GM21515 (cell line): Measurements from ENCODE around the gene HDHD2.
"Not testable (repeated sequence)": the region's sequence is repeated elsewhere in the genome, so short reads cannot be mapped to it uniquely, and the experiment has no call there.

ENCODE experiments used
- ATAC-seq: cut with Tn5 transposase; IDR thresholded peaks from one replicate; pipeline ENCODE4 v1.9.1; 2021; ENCODE audit not compliant: unreplicated experiment

The HDHD2 gene, protein sequence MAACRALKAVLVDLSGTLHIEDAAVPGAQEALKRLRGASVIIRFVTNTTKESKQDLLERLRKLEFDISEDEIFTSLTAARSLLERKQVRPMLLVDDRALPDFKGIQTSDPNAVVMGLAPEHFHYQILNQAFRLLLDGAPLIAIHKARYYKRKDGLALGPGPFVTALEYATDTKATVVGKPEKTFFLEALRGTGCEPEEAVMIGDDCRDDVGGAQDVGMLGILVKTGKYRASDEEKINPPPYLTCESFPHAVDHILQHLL

DNA sequence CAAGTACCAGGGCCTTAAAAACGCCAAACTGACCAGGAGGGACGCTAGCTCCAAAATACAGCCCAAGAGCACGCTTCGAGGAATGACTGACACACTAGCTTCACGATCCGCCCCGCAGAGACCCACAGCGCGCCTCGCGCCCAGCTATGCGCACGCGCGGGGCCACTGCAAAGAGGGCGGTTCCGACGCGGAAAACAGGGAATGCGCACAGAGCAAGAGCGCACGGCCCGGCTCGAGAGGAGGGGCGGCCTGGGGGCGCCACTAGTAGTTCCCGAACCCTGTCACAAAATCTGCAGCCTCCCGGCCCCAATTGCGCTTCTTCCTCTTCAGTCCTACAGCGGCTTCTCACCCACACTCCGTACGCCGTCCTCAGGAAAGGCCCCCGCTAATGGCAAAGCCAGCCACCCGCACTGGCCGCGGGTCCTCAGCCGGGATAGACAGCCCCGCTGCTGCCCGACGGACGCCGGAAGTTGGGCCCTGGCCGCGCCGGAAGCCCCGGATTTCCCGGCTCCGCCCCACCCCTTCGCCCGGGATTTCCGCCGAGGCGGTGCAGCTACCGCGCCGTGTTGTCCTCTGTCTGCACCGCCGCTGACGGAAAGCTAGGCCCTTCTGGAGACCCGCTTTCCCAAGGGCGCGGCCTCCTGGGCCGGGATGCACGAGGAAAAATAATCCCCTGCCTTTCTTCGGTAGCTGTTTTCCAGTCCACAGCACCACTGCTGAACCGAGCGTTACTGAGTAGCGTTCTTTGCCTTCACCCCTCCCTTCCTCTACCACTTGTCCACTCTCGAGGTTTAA is at the start of gene HDHD2:
Gene HDHD2 (minus strand): TSS at position 472 of the 795 bp plus-strand sequence. CDS start 14,061 bp downstream, outside the sequence.
- ATAC-seq, result peak; percentile 91

DNA sequence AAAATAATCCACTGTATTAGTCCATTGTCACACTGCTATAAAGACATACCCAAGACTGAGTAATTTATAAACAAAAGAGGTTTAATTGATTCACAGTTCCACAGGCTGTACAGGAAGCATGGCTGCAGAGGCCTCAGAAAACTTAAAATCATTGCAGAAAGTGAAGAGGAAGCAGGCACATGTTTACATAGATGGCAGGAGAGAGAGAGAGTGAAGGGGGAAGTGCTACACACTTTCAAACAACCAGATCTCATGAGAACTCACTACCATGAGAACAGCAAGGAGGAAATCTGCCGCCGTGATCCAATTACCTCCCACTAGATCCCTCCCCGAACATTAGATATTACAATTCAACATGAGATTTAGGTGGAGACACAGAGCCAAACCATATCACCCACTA is 45.7 kb upstream of the HDHD2 start:
- ATAC-seq, result not testable (repeated sequence)

DNA sequence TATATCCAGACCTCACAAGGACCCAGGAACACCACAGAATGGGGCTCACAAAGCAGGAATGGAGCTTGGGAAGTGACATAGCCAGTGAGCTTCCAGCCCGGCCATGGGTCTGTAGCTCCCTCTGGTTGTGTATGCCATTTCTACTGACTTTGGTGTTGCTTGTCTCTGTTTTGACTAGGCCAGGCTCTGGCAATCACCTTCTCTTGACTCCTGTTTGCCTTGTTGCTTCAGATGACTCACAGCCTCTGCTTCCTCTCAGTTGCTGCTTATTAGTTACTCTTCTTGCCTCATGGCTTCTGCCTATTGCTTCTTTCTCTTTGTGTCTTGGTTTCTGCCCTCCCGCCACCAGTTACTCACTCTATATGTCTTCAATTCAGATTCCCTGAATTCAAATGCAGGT is 41.7 kb upstream of the HDHD2 start:
- no peak for ATAC-seq

DNA sequence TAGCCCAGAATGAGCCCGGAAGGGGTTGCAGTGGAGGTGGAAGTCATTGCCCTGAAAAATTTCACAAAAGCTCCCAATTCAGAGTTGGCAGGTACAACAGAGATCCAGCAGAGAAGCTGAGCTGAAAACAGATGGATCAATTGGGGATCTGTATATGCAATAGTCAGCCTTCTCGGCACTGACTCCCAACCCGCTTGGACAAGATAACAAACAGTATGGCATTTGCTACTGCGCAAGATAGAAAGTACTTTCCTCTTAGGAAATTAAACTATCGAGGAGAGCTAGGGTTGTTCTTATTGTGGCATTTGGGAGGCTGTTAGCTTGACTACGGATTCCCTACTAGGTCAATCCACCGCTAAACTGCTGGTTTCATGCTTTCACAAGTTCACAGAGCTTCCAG is 37.4 kb upstream of the HDHD2 start:
- ATAC-seq, result no peak

DNA sequence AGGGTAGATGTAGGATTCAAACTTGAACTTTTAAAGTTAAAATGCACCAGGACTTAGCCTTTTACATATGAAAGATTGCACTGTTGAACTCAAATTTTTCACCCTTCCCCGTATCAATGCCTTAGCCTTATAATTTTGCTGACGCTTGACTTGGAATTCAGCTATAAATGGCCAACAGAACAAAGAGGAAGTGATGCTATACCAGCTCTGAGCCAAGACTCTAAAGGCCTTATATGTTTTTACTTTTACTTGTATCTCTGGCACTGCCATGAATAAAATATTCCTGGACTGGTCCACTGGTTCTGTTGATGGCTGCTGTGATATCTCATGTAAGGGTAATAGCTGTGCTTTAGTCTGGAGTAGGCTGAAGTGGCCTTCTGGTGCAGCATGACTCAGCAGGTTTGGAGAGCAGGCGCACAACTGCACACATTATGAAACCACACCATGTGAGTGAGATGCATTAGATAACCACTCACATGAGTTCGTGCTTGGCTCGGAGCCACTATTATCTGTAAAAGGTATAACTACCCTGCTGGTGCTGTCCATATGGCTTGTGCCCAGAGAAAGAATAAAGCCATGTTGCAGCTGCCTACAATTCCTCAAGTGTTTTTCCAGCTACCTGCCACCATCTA is 34.2 kb upstream of the HDHD2 start:
- ATAC-seq, result no peak

DNA sequence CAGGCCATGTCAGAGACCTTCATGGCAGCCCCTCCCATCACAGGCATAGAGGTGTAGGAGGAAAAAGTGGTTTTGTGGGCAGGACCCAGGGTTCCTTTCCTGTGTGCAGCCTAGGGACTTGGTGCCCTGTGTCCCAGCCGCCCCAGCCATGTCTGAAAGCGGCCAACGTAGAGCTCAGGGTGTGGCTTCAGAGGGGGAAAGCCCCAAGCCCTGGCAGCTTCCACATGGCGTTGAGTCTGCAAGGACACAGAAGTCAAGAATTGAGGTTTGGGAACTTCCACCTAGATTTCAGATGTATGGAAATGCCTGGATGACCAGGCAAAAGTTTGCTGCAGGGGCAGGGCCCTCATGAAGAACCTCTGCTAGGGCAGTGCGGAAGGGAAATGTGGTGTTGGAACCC is 31.9 kb upstream of the HDHD2 start:
- ATAC-seq, result not testable (repeated sequence)

DNA sequence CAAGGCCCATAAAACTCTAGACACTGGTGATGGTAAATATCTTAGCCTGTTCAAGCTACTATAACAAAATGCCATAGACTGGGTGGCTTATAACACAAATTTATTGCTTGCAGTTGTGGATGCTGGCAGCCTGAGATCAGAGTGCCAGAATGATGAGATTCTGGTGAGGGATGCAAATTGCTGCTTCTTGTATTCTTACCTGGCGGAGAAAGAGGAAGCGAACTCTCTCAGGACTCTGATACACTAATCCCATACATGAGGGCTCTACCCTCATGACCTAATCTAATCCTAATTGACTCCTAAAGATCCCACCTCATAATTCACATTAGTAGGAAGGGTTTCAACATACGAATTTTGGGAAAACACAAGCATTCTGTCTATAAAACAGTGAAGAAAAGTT is 30.5 kb upstream of the HDHD2 start:
- ATAC-seq, result no peak

DNA sequence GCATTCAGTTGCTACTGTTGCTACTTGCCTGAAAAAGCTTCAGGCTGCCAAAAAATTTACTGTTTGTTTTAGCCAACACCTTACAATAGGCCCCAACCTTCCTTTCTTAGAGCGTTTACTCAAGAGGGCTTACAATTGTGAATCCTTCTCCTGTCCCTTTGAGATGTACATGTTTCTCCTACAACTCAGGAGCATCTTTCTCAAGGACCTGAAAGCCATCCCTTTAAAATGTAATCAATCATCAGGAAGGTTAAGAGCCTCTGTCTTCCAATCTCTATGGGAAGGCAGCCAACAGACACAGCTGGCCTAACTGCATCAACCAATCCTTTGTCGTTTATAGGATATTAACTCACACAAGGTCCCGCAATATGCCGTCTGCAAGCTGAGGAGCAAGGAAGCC is 29.2 kb upstream of the HDHD2 start:
- ATAC-seq, result no peak

DNA sequence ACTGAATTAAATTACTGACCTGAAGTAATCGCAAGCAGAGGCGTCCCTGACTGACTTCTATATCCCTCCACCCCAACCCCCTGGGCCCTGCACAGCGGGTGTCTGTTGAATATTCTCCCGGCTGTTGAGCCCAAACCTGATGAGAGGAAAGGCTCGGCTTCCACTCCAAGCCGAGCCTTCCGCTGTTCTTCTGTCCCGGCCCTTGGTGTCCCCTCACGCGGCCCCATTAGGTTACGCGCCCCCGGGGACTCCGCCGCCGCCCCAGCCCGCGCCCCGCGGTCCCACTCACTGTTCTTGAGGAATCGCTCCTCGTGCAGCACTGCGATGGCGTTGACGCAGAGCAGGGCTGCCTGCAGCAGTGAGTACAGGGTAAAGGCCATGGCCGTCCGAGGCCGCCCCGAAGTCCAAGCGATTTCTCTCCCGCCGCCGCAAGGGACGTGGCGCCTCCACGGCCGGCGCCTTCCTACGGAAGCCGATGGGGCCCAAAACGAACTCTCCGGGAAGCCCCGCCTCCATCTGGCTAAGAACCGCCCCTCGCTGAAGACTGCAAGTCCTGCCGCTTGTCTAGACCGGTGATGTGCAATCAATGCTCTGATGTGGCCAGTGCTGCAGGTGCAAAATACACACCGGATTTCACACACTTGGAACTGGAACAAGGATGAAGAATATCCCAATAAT is 25.7 kb upstream of the HDHD2 start, which contains the start of gene IER3IP1:
Gene IER3IP1 (minus strand): TSS at position 467 of the 678 bp plus-strand sequence. CDS start 87 bp downstream, at position 380.
- ATAC-seq, result peak; percentile 92

DNA sequence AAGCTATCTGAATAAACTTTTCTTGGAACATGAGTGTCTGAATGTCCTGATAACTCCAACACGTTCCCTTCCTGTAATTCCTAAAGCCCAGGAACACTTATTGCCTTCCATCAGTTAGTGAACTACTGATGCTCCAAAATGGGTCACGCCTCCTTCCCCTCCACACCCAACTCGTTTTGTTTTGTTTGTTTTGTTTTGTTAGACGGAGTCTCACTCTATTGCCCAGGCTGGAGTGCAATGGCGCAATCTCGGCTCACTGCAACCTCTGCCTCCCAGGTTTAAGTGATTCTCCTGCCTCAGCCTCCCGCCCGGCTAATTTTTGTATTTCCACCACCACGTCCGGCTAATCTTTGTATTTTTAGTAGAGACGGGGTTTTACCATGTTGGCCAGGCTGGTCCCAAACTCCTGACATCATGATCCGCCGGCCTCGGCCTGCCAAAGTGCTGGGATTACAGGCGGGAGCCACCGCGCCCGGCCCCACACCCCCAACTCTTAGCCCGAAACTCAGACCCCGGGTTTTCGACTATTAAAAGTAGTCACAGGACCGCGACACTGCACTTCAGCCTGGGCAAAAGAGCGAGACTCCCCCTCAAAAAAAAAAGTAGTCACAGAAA is 25.1 kb upstream of the HDHD2 start:
- peak; percentile 19 for ATAC-seq

DNA sequence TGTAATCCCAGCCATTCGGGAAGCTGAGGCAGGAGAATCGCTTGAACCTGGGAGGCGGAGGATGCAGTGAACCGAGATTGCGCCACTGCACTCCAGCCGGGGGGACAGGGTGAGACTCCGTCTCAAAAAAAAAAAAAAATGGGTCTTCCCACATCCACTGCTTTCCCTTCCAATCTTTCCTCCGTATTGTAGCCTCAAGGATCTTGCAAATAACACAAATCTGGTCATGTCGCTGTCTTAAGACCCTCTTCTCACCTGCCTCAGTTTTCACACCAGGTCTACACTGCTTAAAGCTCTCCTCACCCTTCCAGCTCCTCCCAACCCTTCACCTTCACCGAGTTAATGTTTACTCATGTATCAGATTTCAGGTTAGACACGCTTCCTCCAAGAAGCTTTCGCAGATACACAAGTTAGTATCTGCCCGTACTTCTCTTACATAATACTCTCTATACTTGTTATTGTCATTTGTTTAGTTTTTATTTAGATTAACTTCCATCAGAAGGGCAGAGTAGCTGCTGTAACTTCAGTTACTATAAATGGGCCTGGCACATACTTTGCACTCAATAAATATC is 24.3 kb upstream of the HDHD2 start:
- no peak for ATAC-seq

DNA sequence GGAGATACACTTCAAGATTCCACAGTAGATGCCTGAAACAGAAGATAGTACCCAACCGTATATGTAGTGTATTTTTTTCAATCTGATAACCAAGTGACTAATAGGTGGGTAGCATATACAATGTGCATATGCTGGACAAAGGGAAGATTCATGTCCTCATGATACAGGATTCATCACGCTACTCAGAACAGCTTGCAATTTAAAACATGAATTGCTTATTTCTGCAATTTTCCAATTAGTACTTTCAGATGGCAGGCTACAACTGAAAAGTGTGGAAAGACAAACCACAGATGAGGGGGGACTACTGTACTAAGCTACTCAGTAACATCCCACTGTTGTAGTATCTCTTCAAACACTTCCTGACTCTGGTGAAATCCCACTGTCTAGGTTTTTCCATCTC is 22.2 kb upstream of the HDHD2 start:
- no peak for ATAC-seq

DNA sequence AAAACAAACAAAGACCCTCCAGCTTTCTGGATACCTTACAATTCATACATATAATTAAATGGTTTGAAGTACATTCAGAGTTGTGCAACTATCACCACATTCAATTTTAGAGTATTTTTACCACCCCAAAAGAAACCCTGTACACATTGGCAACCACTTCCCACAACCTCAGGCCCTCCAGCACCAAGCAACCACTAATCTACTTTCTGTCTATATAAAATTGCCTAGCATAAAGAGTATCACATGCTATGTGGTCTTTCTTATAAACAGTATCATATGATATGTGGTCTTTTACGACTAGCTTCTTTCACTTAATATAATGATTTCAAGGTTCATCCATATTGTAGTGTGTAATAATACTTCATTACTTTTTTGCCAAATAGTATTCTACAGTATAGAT is 18.6 kb upstream of the HDHD2 start:
- no peak for ATAC-seq

DNA sequence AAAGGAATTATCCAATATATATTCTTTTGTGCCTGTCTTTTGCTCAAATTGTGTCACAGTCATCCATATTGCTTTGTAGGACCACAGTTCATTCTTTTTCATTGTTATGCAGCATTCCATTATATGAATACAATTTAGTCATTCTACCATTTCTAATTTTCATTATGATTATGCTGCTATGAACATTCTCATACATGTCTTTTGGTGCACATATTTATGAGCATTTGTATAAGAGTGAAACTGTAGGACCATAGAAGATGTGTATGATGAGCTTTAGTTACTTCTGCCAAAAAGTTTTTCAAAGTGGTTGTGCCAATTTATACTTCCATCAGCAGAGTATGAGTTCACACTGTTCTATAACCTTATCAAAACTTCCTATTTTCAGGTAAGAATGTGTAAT is 18.2 kb upstream of the HDHD2 start:
- no peak for ATAC-seq

DNA sequence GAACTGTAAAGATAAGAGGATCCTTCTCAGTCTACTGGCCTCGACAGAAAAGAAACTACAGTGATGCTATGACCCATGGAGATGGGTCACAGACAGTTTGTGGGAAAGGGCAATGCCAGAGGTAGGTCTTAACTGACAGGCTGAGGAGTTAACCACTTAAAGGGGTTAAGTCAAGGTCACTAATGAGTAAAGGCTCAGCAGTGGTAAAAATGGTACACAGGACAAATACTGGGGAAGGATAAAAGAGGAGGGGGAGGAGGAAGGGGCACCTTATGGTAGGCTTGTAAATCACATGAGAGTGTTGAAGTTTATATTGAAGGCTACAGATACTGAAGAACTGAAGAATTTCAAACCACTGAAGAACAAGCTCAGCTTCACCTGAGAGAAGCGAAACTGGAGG is 16.0 kb upstream of the HDHD2 start:
- ATAC-seq, result no peak

DNA sequence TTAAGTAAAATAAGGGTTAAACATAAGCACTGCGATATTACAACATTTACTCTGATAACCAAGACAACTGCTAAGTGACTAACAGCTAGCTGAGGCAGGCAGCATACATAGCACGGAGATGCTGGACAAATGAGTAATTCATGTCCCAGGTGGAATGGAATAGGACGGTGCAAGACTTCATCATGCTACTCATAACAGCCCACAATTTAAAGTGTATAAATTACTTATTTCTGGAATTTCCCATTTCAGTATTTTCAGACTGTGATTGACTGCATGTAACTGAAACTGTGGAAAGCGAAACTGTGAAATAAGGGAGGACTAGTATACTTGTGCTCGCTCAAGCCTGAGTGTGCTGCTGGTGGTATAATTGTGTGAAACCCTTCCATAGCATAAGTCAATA is 12.9 kb upstream of the HDHD2 start:
- peak; percentile 80 for ATAC-seq

DNA sequence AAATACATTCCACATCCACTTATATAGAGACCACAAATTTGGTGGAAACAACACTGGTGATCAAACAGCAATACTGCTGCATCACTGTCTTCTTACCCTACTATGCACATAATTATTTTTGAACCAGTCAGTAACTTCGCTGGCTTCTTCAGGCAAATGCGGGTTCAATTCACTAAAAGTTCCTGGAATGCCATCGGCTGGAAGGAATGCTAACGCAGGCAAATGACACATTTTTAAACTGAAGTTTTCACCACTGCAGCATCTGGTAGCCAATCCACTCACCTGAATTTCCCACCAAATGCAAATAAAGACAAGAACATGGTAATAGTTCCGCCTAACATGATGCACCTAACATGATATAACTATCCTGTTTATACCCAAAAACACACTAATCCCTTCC is 10.0 kb upstream of the HDHD2 start:
- no peak for ATAC-seq

DNA sequence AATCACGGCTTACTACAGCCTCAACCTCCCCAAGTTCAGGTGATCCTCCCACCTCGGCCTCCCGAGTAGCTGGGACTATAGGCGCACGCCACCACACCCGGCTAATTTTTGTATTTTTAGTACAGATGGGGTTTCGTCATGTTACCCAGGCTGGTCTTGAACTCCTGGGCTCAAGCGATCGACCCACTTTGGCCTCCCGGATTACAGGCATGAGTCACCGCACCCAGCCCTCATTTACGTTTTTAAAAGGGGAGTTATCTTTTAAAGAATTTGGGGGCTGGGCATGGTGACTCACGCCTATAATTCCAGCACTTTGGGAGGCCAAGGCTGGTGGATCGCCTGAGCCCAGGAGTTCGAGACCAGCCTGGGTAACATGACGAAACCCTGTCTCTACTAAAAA is 8.1 kb upstream of the HDHD2 start:
- ATAC-seq, result not testable (repeated sequence)

DNA sequence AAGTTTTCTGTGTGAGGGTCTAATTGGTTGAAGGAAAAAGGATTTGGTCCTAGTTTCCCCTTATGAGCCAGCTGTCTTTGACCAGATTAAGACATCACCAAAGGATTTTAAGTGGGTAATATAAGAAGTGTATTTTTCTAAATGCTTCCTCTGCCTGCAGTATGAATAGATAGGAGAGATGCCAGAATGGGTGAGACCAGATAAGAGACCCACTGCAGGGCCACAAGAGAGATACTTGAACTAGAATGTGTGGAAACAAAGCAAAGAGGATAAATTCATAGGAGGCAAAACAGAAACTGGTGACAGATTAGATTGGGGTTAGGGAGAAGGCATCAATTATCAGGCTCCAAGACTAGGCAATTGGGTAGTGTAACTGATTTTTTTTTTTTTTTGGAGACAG is 1.1 kb upstream of the HDHD2 start:
- no peak for ATAC-seq

DNA sequence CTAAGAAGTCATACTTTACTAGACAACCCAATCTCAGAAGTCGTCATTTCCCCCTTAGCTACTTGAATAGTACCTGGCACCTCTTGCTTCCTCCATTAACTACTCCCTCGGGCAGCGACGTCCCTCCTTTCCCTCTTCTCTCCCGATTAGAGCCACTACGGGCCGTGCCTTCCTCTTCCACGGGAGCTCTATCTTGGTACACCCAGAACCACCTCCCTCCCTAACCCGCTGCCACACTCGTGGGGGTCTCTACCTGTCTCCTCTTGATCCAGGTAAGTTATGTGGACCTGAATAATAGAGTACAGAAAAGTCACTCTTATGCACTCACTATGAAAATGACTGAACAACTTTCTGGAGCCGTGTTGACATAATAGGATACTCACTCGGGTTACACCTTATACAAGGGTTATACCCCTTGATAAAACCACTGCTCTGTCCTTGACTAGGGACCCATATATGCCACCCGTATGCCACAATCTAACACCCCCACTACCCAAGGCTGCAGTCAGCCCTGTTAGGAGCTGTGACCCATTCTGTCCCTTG is 595 bp upstream of the HDHD2 start:
- ATAC-seq, result peak; percentile 22
